ENCODE results near the gene DIS3L2. TPM values are rescaled to one million over a fixed set of nuclear protein-coding genes. Genes with fewer than 3 reads are reported as not detected.
A peak's percentile ranks its signal among the peaks of the same experiment; 100 is the strongest.
"Not testable (repeated sequence)": the region's sequence is repeated elsewhere in the genome, so short reads cannot be mapped to it uniquely, and the experiment has no call there.

Gene DIS3L2
- total RNA-seq, 6 donors from 2014 or later, result 31.2 to 98.5 (median 50.3) TPM

GRCh38 chr2:232367591-232368233 lies 406.2 kb downstream of the DIS3L2 start:
- 52 to 80% methylated on average over 3 to 12 of the region's 13 CpGs for WGBS, 2 donors
- TF ChIP-seq CTCF (IDR thresholded peaks at IDR 0.05) (peak in 3 of 6 experiments; percentile 8 to 28 (median 20)), POLR2A (IDR thresholded peaks at IDR 0.05) (no peak), POLR2AphosphoS5 (IDR thresholded peaks at IDR 0.05) (no peak)
- H3K9me3 ChIP-seq, result no peaks in the 10 kb centered on the region
- H3K4me1 ChIP-seq, result peaks cover 0 to 10% (median 3%) of the 10 kb centered on the region in 4 donors
- H3K27ac ChIP-seq, result no peak overlapping the region
- H3K27me3 ChIP-seq, result no peaks in the 10 kb centered on the region
- no peaks in the 10 kb centered on the region for H3K36me3 ChIP-seq
- DNase-seq (peak in 1 of 2 donors; percentile 61), ATAC-seq (ENCODE audit: low FRiP score in 2 of 2) (no peak)
- H3K4me3 ChIP-seq, result no peak overlapping the region

GRCh38 chr2:232368311-232368731 lies 406.8 kb downstream of the DIS3L2 start:
- TF ChIP-seq CTCF (IDR thresholded peaks at IDR 0.05) (no peak), POLR2A (IDR thresholded peaks at IDR 0.05) (no peak)
- Histone ChIP-seq H3K4me1 (peaks cover 0 to 10% (median 3%) of the 10 kb centered on the region in 4 donors), H3K4me3 (no peak overlapping the region), H3K36me3 (no peaks in the 10 kb centered on the region), H3K27ac (no peak overlapping the region), H3K27me3 (no peaks in the 10 kb centered on the region), H3K9me3 (no peaks in the 10 kb centered on the region)
- 85 to 88% methylated on average over 7 to 15 of the region's 15 CpGs for WGBS, 2 donors
- DNase-seq (peak in 1 of 2 donors; percentile 63), ATAC-seq (ENCODE audit: low FRiP score in 2 of 2) (no peak)

- Histone ChIP-seq H3K36me3 (no peaks in the 10 kb centered on the region), H3K27me3 (no peaks in the 10 kb centered on the region), H3K4me3 (no peak overlapping the region), H3K9me3 (no peaks in the 10 kb centered on the region), H3K4me1 (peaks cover 0 to under 1% (median 0%) of the 10 kb centered on the region in 4 donors), H3K27ac (no peak overlapping the region)
- DNase-seq (peak; percentile 15 to 54), ATAC-seq (ENCODE audit: low FRiP score in 2 of 2) (no peak)
- 75 to 91% methylated on average over 5 to 14 of the region's 15 CpGs for WGBS, 2 donors
- no peak for TF ChIP-seq POLR2AphosphoS5 (IDR thresholded peaks at IDR 0.05)
- TF ChIP-seq CTCF (IDR thresholded peaks at IDR 0.05), result no peak
- TF ChIP-seq EP300 (IDR thresholded peaks at IDR 0.05), result no peak
- no peak for TF ChIP-seq POLR2A (IDR thresholded peaks at IDR 0.05)
These were observed 407.8 kb downstream of the DIS3L2 start for GRCh38 chr2:232369126-232369951.

- H3K36me3 ChIP-seq; ATAC-seq (ENCODE audit: low FRiP score in 2 of 2); H3K9me3 ChIP-seq; DNase-seq; H3K27ac ChIP-seq; H3K4me1 ChIP-seq; H3K27me3 ChIP-seq; H3K4me3 ChIP-seq: not testable (repeated sequence)
- WGBS, 2 donors, result 0 to 28% methylated on average over 3 to 7 of the region's 12 CpGs
These were observed 408.5 kb downstream of the DIS3L2 start for GRCh38 chr2:232370007-232370406.

- WGBS, 2 donors, result 87 to 91% methylated on average over 18 of the region's 18 CpGs
- H3K27me3 ChIP-seq, result no peaks in the 10 kb centered on the region
- no peak for ATAC-seq (ENCODE audit: low FRiP score in 2 of 2)
These were observed 411.0 kb downstream of the DIS3L2 start for GRCh38 chr2:232372231-232373208.

More at GRCh38 chr2:232372231-232373208, 411.0 kb downstream of the DIS3L2 start:
- Histone ChIP-seq H3K4me3 (no peak overlapping the region), H3K36me3 (no peaks in the 10 kb centered on the region), H3K4me1 (no peaks in the 10 kb centered on the region), H3K9me3 (no peaks in the 10 kb centered on the region), H3K27ac (no peak overlapping the region)
- no peak for DNase-seq
- TF ChIP-seq POLR2A (IDR thresholded peaks at IDR 0.05) (no peak), CTCF (IDR thresholded peaks at IDR 0.05) (no peak), POLR2AphosphoS5 (IDR thresholded peaks at IDR 0.05) (no peak), EP300 (IDR thresholded peaks at IDR 0.05) (no peak)
